Activated CD4-positive, alpha-beta T cell treated with anti-CD3 and anti-CD28 coated beads for 24 hours (primary cell): ENCODE data around the gene BAZ2B.

ENCODE experiments used
- DNase-seq, 2 donors: peaks; one replicate each; pipeline ENCODE4 v3.0.0-alpha.2; 2020; ENCODE audit warnings: low read depth in 2 of 2

The BAZ2B gene

DNA sequence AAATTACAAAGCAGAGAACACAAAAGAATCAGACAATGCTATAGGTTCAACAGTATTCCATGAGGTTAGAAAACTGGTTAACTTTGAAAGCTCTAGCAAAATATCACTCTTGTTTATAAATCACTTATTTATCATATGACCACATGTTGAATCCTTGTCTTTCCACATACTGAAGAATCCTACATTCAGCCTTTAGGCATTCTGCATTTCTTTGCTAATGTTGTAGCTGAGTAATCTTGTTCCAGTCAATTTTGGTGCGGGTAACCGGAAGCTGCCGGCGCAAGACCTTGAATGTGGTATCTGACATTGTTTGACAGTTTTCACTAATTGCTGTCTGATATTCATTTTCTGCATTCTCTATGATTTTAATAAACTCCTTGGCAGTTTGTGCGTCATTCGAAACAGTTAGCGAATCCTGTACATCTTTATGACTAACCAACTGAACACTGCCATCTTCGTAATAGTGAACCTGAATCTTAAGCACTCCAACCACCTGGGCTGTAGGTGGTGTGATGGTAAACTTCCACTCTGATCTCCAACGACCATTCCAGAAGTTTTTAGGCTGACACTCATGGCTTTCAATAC lies 154.1 kb downstream of the BAZ2B start:
- no peak for DNase-seq

DNA sequence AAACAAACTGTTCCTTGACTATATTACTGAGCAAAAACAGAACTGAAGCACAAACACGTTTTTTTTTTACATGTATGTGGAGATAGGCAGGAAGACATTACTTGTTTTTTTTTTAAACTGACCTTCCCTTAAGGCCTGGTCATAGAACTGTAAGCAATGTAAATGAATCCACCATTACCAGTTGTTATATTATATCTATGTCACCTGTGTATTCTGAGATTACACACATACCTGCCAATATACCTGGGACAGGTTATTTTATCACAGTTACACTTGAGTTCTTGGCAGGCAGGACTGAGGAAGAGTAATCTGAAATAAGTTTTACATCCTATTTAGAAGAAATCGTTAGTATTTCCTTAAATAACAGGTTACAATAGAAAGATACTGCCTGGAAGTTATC lies 155.3 kb downstream of the BAZ2B start:
- DNase-seq: no peak

DNA sequence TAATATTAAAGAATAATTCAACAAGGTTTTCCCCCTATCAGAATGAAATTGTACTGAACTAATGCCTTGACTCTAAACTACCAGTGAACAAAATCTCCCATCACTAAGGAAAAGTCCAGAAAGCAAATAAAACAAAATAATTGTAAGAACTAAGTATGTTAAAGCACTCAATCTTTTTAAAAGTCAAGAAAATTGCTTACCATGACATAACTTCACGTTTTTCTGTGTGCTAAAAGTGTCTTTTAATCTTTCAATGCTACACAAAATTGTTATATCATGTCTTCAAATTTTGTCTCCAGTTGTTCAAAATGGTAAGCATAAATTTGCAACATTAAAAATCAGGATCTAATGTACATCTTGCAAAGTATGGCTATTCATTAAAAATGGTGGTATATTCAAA lies 156.1 kb downstream of the BAZ2B start:
- no peak for DNase-seq

DNA sequence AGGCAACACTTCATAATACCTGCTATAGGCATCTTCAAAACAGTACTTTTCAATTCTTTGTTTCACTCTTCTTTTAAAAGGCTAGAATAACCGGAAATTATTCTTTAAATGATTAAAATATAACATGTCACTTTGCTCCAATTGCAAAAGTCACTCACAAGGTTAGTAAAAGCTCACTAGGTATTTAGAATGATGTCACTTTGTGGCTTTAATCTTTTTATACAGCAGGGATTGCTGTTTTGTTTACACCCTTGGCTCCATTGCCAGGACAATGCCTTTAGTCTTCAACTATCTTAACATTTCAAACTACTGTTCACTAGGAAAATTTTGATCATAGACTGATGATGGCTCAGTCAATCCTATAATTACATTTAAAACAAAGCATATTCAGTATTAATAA lies 157.1 kb downstream of the BAZ2B start:
- no peak for DNase-seq

DNA sequence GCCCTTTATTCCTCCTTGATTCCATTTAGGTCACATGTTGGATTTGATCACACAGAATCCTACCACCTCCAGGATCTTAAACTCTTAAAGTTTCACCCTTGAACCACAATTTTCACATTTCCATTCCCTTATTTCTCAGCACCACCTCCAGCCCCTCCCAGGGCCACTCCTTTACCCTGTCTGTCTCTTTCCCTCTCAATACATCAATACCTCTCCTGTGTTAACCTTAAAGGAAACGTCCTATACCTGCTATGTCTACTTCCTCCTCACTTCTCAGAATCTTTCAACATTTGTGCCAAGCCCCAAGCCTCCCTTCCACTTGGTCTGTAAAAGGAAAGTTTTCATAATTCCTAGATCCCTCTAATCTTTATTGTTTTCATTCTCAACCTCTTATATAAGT lies 158.8 kb downstream of the BAZ2B start:
- no peak for DNase-seq

DNA sequence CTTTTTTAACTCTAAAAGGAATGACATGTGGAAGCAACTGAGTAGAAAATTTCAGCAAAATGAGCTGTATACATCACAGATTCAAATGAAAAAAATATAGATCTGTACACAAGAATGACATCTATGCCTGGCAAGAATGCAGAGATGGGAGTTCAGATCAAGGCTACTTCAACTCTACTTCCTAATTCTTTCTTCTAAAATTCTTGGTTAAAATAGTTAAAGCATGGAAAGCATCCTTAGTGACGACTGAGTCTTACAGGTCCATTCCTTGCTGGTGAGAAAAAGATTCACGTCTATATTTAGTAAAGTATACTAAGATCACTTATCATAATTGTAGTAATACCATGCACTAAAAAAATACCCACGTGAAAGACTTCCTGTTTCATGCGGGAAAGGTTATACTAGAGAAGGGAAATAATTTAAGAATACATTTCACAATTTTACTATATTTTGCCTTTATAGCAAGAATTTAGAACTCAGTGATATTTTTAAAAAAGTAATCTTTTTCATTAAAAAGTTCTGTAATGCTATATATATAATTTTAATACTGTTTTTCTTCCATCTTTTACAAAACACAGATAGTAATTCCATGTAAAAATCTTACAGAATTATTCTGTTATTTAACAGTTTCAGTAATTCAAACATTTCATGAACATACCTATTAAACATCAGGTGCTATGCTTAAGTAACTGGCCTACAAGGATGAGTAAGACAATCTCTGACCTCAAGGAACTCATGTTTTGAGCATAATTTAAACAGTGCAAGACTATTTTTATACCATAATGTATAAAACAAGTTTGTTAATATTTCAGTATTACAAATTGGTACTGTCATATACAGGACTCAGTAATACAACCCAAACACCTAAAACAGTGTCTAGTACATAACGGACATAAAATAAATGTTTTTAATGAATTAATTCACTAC lies 159.6 kb downstream of the BAZ2B start:
- DNase-seq: no peak

DNA sequence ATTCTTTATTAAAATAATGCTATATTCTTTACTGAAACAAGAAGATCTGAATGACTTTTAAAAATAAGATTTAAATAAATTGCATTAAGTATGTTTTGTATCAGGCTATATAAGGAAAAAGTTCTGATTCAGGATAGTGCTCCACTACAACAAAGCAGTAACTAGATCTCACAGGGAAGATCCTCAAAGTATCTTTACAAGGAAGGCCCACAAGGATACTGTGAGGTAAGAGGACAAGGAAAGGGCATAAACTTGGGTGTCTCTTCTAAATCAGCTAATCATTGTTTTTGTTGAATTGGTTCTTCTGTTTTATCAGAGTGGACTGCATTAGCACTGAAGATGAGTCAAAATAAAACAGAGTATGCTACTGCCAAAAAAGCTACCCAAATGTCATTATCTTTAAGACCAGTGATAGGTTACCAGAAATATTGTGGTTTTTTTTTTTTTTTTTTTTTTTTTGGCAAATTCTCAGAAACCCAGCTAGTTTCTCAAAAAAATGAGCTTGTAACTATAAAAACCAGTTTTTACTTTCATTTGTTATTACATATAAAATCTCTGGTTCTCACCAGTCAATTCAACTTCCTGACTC lies 160.9 kb downstream of the BAZ2B start:
- no peak for DNase-seq

DNA sequence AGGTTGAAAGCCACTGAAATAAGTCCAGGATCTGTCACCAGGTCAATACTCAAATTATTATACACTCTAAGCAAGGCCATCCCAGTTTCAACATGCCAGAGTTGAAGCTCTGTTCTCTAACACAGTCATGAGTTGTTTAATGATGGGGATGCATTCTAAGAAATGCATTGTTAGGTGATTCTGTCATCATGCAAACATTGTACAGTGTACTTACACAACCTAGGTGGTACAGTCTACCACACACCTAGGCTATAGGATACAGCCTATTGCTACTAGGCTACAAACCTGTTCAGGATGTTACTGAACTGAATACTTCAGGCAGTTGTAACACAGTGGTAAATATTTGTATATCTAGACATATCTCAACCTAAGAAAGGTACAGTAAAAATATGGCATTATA lies 162.2 kb downstream of the BAZ2B start:
- no peak for DNase-seq

DNA sequence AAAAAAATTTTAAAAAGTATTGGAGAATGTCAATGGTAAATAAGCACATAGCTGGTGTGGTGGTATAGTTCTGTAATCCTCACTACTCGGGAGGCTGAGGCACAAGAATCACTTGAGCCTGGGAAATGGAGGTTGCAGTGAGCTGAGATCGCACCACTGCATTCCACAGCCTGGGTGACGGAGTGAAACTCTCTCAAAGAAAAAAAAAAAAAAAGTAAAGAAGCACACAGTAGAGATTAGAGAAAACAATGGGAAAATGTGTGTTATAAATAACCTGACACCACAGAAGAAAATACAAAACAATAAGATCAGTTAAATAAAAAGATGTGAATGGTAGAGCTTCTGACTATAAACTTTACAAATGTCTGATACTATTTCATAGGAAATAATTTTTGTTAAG lies 166.2 kb downstream of the BAZ2B start:
- DNase-seq: no peak

DNA sequence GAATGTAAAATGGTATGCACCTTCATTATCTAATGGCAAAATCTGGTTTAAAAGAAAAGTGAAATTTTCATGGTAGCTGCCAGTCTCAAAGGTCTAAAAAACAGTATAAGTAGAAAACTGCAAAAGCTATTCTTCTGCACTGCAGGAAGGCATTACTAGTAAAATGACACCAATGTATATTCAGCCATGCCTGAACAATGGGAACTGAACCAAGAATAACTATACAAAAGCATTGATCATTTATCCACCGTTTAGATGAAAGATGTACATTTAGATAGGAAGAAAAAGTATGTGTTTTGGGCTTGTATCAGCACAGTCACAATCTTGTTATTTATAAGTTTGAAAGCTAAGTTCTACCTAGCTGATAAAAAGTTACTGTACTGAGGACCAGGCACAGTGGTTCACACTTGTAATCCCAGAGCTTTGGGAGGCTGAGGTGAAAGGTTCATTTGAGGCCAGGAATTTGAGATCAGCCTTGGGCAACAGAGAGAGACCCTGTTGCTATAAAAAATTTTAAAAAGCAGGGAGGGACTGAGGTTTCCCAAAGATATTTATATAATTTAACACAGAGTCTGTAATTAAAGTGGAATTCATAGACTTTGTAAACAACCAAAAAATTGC lies 166.7 kb downstream of the BAZ2B start:
- DNase-seq: no peak

DNA sequence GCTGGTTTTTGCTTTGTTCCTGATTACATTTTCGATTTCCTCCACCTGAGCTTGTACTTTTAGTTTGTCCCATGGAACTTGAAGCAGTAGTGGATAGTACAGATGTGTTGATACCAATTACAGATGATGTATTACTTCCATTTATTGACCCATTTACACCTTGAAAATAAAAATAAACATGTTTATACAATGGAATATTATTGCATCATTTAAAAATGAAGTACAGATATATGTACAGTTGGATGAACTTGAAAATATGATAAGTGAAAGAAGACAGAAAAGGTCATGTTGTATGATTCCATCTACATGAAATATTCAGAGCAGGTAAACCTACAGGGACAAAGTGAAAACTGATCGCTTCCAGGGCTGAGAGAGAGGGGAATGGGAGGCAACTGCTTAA lies 169.5 kb downstream of the BAZ2B start:
- no peak for DNase-seq

DNA sequence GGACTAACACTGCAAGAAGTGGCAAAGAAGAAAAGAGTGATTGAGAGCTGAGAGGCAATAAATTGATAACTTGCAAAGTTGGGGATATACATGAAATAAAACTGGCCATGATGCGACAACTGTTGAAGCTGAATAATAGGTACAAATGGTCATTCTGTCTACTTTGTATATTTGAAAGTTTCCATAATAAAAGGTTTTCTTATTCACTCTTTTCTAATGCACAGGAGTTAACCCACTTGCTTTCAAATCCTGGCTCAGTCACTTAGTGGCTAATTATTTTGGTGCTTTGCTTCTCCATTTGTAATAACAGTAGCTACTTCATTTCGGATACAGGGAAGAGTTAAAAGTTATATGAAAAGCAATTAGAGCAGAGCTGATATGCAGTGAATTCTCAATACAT lies 170.1 kb downstream of the BAZ2B start:
- no peak for DNase-seq

DNA sequence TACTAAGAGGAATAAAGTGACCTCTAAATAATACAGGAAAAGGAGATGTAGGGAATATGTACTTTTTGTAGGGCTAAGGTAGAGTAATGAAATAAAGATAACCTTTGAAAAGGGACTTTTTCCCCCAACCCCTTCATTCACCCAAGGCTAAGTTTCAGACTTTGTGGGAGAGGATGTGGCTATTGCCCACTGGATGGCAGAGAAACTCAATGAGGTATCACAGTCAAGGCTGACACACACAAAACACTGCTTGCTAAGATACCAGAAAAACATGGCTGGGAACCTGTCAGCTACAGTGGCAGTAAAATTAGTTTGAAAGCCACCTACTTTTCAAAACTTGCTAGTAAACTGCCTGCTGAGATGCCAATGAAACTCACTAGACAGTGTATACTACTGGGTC lies 171.0 kb downstream of the BAZ2B start:
- DNase-seq: no peak

DNA sequence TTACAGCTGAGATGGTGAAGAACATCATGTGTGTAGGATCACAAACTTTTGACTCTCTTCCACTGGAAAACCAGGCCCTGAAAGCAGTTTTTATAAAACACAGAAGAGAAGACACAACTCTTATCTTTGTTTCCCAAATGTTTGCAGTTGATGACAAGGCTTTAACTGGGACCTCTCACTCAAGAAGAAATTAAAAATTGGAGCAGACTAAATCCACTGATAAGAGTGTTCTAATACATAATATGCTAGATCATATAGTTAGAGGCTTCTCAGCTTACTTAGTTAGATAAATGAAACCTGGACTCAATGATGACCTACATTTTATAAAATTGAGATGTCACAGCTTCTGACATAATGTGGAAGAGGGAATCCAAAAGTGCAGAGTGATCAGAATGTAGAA lies 171.6 kb downstream of the BAZ2B start:
- no peak for DNase-seq

DNA sequence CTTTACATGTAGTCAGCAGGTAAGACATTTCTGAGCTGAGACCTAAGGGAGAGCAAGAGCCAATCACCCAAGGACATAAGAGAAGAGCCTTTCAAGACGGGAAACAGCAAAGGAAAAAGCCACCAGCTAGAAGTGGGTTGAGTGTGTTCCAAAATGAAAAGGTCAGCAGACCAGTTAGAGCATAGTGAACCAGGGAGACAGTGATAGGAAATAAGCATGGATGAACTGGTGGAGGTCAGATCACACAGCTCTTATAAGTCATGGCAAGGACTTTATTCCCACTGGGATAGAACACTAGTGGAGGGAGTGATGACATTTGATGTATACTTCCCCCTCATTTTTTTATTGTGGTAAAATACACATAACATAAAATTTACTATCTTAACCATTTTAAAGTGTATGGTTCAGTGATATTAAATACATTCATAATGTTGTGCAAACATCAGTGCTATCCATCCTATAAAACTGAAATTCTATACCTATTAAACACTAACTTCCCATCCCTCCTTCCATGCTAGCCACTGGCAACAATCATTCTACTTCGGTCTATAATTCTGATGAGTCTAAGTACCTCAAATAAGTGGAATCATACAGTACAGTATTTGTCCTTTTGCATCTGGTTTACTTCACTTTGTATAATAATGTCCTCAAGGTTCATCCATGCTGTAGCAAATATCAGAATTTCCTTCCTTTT lies 174.0 kb downstream of the BAZ2B start:
- no peak for DNase-seq

DNA sequence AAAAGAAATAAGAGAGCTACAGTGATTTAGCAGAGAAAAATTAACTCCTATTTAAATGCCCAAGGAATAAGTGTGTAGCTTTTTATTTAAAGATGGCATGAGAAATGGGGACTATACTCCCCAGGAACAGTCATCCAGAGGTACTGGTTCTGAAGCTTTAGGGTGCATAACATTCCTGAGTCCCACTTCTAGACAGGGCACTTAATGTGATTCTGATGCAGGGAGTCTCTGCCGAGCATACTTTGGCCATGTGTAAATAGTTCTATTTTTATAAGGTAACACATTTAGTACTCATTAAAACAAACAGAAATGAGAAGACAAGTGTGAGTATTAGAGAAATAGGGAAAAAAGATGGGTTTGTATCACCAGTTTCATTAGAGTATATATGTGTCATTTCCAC lies 175.2 kb downstream of the BAZ2B start:
- no peak for DNase-seq

DNA sequence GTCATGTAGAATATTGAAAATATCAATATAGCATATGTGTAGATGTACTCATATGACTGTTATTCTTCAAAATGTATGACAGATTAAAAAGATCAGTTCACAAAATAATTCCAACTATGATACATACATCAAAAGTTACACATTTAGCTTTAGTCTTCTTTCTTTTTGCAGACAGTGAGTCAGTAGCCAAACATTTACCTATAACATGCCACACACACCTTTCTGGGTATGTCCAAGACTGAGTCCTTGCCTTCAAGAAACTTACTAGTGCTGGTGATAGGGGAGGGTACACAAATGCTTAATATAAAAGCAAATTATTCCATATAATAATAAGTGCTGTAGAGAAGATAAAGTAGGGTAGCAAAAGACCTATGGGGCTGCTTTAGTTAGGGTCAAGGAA lies 176.9 kb downstream of the BAZ2B start:
- no peak for DNase-seq

DNA sequence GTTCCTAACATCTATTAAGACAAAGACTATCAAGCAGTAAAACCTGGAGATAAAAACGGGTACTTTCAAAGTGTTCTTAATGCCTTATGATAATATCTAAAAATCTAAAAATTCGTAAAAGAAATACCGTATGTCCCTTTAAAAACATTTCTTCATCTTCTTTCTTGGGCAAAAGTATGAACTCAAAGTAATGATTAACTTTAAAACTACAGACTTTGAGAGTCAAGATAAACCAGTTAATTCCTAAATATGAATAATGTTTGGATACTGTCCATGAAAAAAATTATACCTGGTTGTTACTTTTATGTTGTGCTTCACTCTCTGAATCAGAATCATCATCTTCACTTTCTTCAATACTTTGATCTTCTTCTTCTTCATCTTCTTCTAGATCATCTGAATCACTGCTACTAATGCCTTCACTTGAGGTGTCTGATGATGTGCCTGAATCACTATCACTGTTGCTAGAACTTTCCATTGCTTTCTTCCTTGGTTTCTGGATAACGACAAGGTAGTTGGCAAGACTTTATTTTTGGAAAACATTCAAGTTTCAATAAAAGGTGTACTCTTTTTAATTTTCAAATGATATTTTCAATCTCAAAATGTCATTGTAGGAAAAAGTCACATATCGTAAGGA lies 177.5 kb downstream of the BAZ2B start:
- no peak for DNase-seq

DNA sequence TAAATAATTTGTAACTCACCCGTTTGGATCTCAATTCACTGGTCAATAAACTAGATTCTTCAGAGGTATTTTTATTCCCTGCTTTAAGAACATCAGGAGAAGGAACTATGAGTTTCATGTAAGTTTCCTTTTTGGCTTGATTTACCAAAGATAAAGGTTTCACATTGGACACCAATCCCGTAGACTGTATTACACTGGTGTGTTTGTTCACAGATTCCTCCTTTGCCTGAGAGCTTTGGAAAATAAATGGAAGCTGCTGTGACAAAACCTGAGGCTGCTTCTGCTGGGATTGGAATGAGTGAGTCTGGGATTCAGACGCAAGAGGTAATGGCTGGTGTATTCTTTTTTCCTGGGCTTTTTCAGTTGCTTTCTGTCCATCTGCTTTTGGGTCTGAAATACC lies 178.1 kb downstream of the BAZ2B start:
- no peak for DNase-seq

DNA sequence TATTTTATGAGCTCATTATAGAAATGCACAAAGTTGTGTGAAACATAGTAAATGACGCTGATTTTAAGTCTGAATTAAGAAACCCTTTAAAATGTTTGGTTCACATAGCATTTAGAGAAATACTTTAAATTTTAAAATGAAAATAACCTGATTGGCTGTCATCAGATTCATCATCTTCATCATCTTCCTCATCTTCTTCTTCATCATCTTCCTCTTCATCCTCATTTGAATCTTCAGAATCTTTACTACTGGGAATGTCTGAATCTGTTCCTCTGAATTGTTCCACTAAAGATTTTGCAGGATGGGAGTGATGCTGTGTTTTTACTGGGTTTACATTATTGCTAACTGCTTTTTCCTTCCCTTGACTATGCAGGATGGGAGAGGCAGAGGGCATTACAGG lies 183.7 kb downstream of the BAZ2B start:
- DNase-seq: no peak

DNA sequence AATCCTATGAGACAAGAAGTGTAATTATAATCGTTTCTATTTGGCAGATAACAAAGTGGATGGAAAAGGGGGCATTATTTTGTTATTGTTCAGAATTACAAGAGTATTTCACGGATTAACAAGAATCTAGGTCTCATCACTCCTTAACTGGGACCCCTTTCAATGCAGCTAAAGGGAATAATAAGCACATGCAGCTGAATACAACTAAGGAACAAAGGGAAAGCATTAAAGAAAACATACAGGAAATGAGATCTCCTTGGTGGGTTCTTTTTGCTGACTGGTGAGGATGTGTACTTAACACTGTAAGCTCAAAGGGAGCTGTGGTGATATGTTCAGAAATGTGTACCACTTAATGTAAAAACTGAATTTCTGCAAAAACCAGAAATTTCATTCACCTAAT lies 189.3 kb downstream of the BAZ2B start:
- DNase-seq: no peak

DNA sequence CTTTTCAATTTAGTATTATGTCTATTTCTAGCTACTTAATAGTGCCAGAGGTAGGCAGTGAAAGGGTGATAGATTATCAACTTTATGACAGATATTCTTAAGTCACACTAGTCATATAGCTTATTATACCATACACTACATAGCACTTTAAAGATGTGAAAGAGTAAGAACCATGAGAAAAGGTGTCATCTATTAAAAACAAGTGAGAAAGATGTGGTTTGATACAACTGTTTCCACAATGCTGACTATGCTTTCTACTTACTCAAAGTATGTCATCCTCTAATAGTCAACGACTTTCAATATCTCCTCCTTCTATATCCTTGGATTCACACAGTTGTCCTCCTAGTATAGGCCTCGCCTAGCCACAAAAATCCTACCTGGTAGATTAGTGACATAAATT lies 196.9 kb downstream of the BAZ2B start:
- no peak for DNase-seq
